Astrocyte of the hippocampus (primary cell): ENCODE results near the gene BCR.

ENCODE experiments used
- DNase-seq: peaks from one replicate; pipeline ENCODE4 v3.0.0; 2011; ENCODE audit warnings: low read depth, low spot score

BCR gene

GRCh38 chr22:23243859-23244689 is 63.8 kb downstream of the BCR start:
- DNase-seq = no peak

- DNase-seq = no peak
Measured at GRCh38 chr22:23244690-23245044, 64.4 kb downstream of the BCR start.

- peak; percentile 72 for DNase-seq
Measured at GRCh38 chr22:23245045-23245798, 64.9 kb downstream of the BCR start.

- no peak for DNase-seq
Measured at GRCh38 chr22:23245799-23246136, 65.5 kb downstream of the BCR start.

- DNase-seq = no peak
Measured at GRCh38 chr22:23246982-23247766, 66.9 kb downstream of the BCR start.

- peak; percentile 43 for DNase-seq
Measured at GRCh38 chr22:23248583-23248982, 68.3 kb downstream of the BCR start.

GRCh38 chr22:23250056-23250784 is 69.9 kb downstream of the BCR start:
- DNase-seq = no peak

- no peak for DNase-seq
Measured at GRCh38 chr22:23250785-23251363, 70.6 kb downstream of the BCR start.

GRCh38 chr22:23251445-23252093 is 71.3 kb downstream of the BCR start:
- DNase-seq = no peak

GRCh38 chr22:23253475-23254055 is 73.3 kb downstream of the BCR start:
- no peak for DNase-seq

- no peak for DNase-seq
Measured at GRCh38 chr22:23255506-23256170, 75.3 kb downstream of the BCR start.

GRCh38 chr22:23256171-23256932 is 76.0 kb downstream of the BCR start:
- no peak for DNase-seq

GRCh38 chr22:23256986-23257888 is 76.9 kb downstream of the BCR start:
- no peak for DNase-seq

- no peak for DNase-seq
Measured at GRCh38 chr22:23257889-23258825, 77.8 kb downstream of the BCR start.

- no peak for DNase-seq
Measured at GRCh38 chr22:23258826-23259170, 78.5 kb downstream of the BCR start.

GRCh38 chr22:23259916-23260644 is 79.8 kb downstream of the BCR start:
- DNase-seq = no peak
